ENCODE results near the gene AARS1.

Gene AARS1

DNA sequence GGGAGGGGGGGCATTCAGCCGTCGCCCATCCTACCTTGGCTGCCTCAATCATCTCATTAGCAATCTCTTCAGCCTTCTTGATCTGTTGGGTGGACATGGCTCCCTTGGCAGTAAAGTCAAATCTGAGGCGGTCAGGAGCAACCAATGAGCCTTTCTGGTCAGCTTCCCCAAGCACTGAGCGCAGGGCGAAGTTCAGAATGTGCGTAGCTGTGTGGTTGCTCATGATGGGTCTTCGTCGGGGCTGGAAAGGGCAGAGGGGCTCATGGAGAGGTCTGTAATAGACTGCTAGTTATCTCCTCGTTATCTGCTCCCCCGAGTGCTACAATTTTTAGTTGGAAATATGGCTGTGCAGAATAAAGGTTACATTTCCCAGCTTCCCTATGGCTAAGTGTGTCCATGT is 30.4 kb downstream of the AARS1 start:
- Histone ChIP-seq H3K4me1 (ENCODE audit: insufficient read depth, poor library complexity, severe bottlenecking) (no peaks in the 10 kb centered on the region), H3K36me3 (ENCODE audit: low read depth) (peaks cover 100% of the 10 kb centered on the region), H3K9me3 (ENCODE audit: severe bottlenecking) (no peaks in the 10 kb centered on the region), H3K4me3 (ENCODE audit: severe bottlenecking) (no peak overlapping the region), H3K27ac (ENCODE audit: poor library complexity, severe bottlenecking) (no peak overlapping the region), H3K27me3 (ENCODE audit: insufficient read depth, poor library complexity, severe bottlenecking) (no peaks in the 10 kb centered on the region)
- TF ChIP-seq, protein P1, sequence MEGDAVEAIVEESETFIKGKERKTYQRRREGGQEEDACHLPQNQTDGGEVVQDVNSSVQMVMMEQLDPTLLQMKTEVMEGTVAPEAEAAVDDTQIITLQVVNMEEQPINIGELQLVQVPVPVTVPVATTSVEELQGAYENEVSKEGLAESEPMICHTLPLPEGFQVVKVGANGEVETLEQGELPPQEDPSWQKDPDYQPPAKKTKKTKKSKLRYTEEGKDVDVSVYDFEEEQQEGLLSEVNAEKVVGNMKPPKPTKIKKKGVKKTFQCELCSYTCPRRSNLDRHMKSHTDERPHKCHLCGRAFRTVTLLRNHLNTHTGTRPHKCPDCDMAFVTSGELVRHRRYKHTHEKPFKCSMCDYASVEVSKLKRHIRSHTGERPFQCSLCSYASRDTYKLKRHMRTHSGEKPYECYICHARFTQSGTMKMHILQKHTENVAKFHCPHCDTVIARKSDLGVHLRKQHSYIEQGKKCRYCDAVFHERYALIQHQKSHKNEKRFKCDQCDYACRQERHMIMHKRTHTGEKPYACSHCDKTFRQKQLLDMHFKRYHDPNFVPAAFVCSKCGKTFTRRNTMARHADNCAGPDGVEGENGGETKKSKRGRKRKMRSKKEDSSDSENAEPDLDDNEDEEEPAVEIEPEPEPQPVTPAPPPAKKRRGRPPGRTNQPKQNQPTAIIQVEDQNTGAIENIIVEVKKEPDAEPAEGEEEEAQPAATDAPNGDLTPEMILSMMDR (IDR thresholded peaks at IDR 0.05; ENCODE audit: poor library complexity, severe bottlenecking), result no peak
- no peak for DNase-seq (ENCODE audit: low spot score)
- no peak for ATAC-seq (ENCODE audit: low read depth)

DNA sequence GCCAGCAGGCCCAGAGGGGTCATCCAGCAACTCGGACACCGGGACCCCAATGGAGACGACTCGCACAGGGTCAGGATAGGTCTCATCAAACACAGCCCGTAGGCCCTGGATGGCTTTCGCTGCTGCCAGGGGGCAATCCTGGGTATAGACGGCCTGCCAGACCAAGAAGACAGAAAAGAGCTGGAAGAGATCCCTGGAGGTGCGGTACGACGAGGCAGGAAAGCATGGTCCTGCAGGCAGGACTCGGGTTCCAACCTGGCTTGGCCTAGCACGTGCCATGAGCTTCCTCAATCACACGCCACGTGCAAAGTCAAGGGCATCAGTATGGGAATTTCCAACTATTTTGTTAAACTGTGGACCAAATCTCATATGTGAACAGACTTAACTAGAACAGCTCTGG is 31.2 kb downstream of the AARS1 start:
- TF ChIP-seq, protein P1 (IDR thresholded peaks at IDR 0.05; ENCODE audit: poor library complexity, severe bottlenecking), result no peak
- H3K4me1 ChIP-seq (ENCODE audit: insufficient read depth, poor library complexity, severe bottlenecking), result no peaks in the 10 kb centered on the region
- ATAC-seq (ENCODE audit: low read depth) (no peak), DNase-seq (ENCODE audit: low spot score) (no peak)
- H3K9me3 ChIP-seq (ENCODE audit: severe bottlenecking), result no peaks in the 10 kb centered on the region
- H3K27me3 ChIP-seq (ENCODE audit: insufficient read depth, poor library complexity, severe bottlenecking), result no peaks in the 10 kb centered on the region
- H3K36me3 ChIP-seq (ENCODE audit: low read depth), result peaks cover 100% of the 10 kb centered on the region
- no peak overlapping the region for H3K27ac ChIP-seq (ENCODE audit: poor library complexity, severe bottlenecking)
- H3K4me3 ChIP-seq (ENCODE audit: severe bottlenecking), result no peak overlapping the region

DNA sequence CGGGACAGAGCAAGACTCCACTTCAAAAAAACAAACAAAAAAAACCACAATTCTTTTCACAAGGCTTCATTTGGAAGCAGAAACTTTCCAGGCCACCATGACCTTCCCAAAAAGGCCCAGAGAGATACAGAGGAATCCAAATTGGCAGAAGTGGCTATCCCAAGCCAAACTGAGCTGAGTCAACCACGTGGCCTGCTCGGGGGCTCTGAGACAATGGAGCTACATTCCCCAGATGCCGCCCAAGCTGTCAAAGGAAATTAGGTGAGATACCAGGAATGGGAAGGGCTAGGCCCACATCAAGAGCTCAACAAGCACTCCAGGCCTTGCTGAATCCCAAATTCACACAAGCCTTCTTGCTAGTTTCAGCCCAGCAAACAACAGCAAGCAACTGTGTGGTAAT is 31.9 kb downstream of the AARS1 start:
- no peaks in the 10 kb centered on the region for H3K9me3 ChIP-seq (ENCODE audit: severe bottlenecking)
- ATAC-seq (ENCODE audit: low read depth) (no peak), DNase-seq (ENCODE audit: low spot score) (no peak)
- no peak overlapping the region for H3K4me3 ChIP-seq (ENCODE audit: severe bottlenecking)
- H3K27ac ChIP-seq (ENCODE audit: poor library complexity, severe bottlenecking), result no peak overlapping the region
- TF ChIP-seq, protein P1 (IDR thresholded peaks at IDR 0.05; ENCODE audit: poor library complexity, severe bottlenecking), result no peak
- H3K27me3 ChIP-seq (ENCODE audit: insufficient read depth, poor library complexity, severe bottlenecking), result no peaks in the 10 kb centered on the region
- H3K36me3 ChIP-seq (ENCODE audit: low read depth), result peaks cover 100% of the 10 kb centered on the region
- no peaks in the 10 kb centered on the region for H3K4me1 ChIP-seq (ENCODE audit: insufficient read depth, poor library complexity, severe bottlenecking)

DNA sequence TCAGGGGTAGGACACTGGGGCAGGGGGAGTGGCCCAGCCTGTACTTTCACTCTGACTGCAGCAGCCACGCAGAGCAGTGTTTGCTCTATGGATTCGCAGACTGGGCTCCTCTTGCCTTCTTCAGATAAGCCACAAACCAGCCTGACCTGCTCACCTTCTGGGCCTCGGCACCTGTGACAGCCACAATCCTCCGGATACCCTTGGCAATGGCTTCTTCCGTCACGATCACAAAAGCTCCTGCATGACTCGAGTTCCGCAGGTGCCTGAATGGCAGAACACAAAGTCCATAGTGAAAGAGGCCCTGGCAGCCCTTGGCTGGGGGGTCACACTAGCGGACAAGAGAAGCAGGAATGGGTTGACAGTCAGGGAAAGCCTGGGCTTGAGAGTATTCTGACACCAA is 33.7 kb downstream of the AARS1 start:
- Histone ChIP-seq H3K27me3 (ENCODE audit: insufficient read depth, poor library complexity, severe bottlenecking) (no peaks in the 10 kb centered on the region), H3K4me1 (ENCODE audit: insufficient read depth, poor library complexity, severe bottlenecking) (no peaks in the 10 kb centered on the region), H3K4me3 (ENCODE audit: severe bottlenecking) (no peak overlapping the region), H3K36me3 (ENCODE audit: low read depth) (peaks cover 86% of the 10 kb centered on the region), H3K9me3 (ENCODE audit: severe bottlenecking) (no peaks in the 10 kb centered on the region), H3K27ac (ENCODE audit: poor library complexity, severe bottlenecking) (no peak overlapping the region)
- ATAC-seq (ENCODE audit: low read depth), result no peak
- TF ChIP-seq, protein P1 (IDR thresholded peaks at IDR 0.05; ENCODE audit: poor library complexity, severe bottlenecking), result no peak
- no peak for DNase-seq (ENCODE audit: low spot score)

DNA sequence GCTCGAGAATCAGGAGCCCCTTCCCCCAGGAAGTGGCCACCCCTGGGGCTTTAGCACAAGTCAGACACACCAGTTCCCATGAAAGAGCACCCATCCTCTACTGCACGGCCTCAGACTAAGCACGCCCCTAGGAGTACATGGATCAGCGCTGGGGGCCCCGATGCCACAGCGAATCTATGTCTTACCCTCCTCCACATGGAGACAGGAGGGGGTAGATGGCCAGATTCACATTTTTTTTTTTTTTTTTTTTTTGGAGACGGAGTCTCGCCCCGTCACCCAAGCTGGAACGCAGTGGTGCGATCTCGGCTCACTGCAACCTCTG is 34.4 kb downstream of the AARS1 start:
- ATAC-seq (ENCODE audit: low read depth), result no peak

More for the DNA sequence above, 34.4 kb downstream of the AARS1 start:
- TF ChIP-seq, protein P1 (IDR thresholded peaks at IDR 0.05; ENCODE audit: poor library complexity, severe bottlenecking), result no peak
- peaks cover 2% of the 10 kb centered on the region for H3K4me1 ChIP-seq (ENCODE audit: insufficient read depth, poor library complexity, severe bottlenecking)
- no peak overlapping the region for H3K4me3 ChIP-seq (ENCODE audit: severe bottlenecking)
- no peaks in the 10 kb centered on the region for H3K9me3 ChIP-seq (ENCODE audit: severe bottlenecking)
- no peak overlapping the region for H3K27ac ChIP-seq (ENCODE audit: poor library complexity, severe bottlenecking)
- H3K36me3 ChIP-seq (ENCODE audit: low read depth), result peaks cover 80% of the 10 kb centered on the region
- H3K27me3 ChIP-seq (ENCODE audit: insufficient read depth, poor library complexity, severe bottlenecking), result no peaks in the 10 kb centered on the region
- no peak for DNase-seq (ENCODE audit: low spot score)

Measured in RWPE2 (cell line).